WERI-Rb-1 (cell line): ENCODE data around the gene CEBPA.

ENCODE experiments used
- DNase-seq: peaks from one replicate; pipeline ENCODE4 v3.0.0-alpha.2; 2020
- H3K27ac ChIP-seq: fragments of 250-450 bp; sonication (Bioruptor Pico); 2 replicates; pipeline ENCODE4 v1.5.1; 2020; ENCODE audit warnings: mild to moderate bottlenecking, moderate library complexity
- H3K27me3 ChIP-seq: fragments of 250-450 bp; sonication (Bioruptor Pico); 2 replicates; pipeline ENCODE4 v1.5.1; 2021; ENCODE audit warnings: mild to moderate bottlenecking, low read depth, moderate library complexity; ENCODE audit not compliant: insufficient read depth, severe bottlenecking
- H3K36me3 ChIP-seq: fragments of 250-450 bp; sonication (Bioruptor Pico); 2 replicates; pipeline ENCODE4 v1.5.1; 2020; ENCODE audit warnings: mild to moderate bottlenecking, moderate library complexity
- H3K4me3 ChIP-seq: 2 replicates; pipeline ENCODE4 v1.5.1; 2011; ENCODE audit warnings: low read depth, mild to moderate bottlenecking, control low read depth, low read length
- H3K9me3 ChIP-seq: fragments of 250-450 bp; sonication (Bioruptor Pico); 2 replicates; pipeline ENCODE4 v1.5.1; 2021; ENCODE audit warnings: mild to moderate bottlenecking, moderate library complexity; ENCODE audit not compliant: severe bottlenecking
- CTCF ChIP-seq: IDR thresholded peaks from 2 replicates; pipeline ENCODE4 v1.5.1; 2011; ENCODE audit warnings: low read depth, mild to moderate bottlenecking, control low read depth, inconsistent platforms, low read length

CEBPA gene

GRCh38 chr19:33271246-33272021 lies 30.9 kb downstream of the CEBPA start:
- no peaks in the 10 kb centered on the region for H3K9me3 ChIP-seq
- no peaks in the 10 kb centered on the region for H3K27me3 ChIP-seq
- no peak overlapping the region for H3K27ac ChIP-seq
- H3K36me3 ChIP-seq: no peaks in the 10 kb centered on the region
- DNase-seq: no peak
- no peak overlapping the region for H3K4me3 ChIP-seq
- no peak for TF ChIP-seq CTCF

- no peak overlapping the region for H3K27ac ChIP-seq
- H3K36me3 ChIP-seq: no peaks in the 10 kb centered on the region
- no peaks in the 10 kb centered on the region for H3K9me3 ChIP-seq
- no peak overlapping the region for H3K4me3 ChIP-seq
- TF ChIP-seq CTCF: no peak
- no peaks in the 10 kb centered on the region for H3K27me3 ChIP-seq
- no peak for DNase-seq
Measured at GRCh38 chr19:33270769-33271168, 31.6 kb downstream of the CEBPA start.

GRCh38 chr19:33269016-33269415 lies 33.3 kb downstream of the CEBPA start:
- H3K36me3 ChIP-seq: no peaks in the 10 kb centered on the region
- no peak overlapping the region for H3K27ac ChIP-seq
- no peaks in the 10 kb centered on the region for H3K27me3 ChIP-seq
- no peaks in the 10 kb centered on the region for H3K9me3 ChIP-seq
- DNase-seq: no peak
- H3K4me3 ChIP-seq: no peak overlapping the region
- TF ChIP-seq CTCF: no peak

GRCh38 chr19:33268162-33268991 lies 34.0 kb downstream of the CEBPA start:
- no peak overlapping the region for H3K27ac ChIP-seq
- no peaks in the 10 kb centered on the region for H3K9me3 ChIP-seq
- no peak for DNase-seq
- H3K4me3 ChIP-seq: no peak overlapping the region
- no peak for TF ChIP-seq CTCF
- H3K27me3 ChIP-seq: no peaks in the 10 kb centered on the region
- H3K36me3 ChIP-seq: no peaks in the 10 kb centered on the region

- H3K9me3 ChIP-seq: no peaks in the 10 kb centered on the region
- H3K27ac ChIP-seq: no peak overlapping the region
- H3K27me3 ChIP-seq: no peaks in the 10 kb centered on the region
- DNase-seq: no peak
- no peaks in the 10 kb centered on the region for H3K36me3 ChIP-seq
- TF ChIP-seq CTCF: no peak
- H3K4me3 ChIP-seq: no peak overlapping the region
Measured at GRCh38 chr19:33267706-33268105, 34.6 kb downstream of the CEBPA start.
